PC-9 (cell line): ENCODE results near the gene ZNF738. TPM values are rescaled to one million over a fixed set of nuclear protein-coding genes. Genes with fewer than 3 reads are reported as not detected.
"Not testable (repeated sequence)": the region's sequence is repeated elsewhere in the genome, so short reads cannot be mapped to it uniquely, and the experiment has no call there.

Experiments used
- Bru-seq: library from RNA; stranded (reverse); fragments of 400-500 nt; gene quantifications from one replicate; lab custom pipeline; 2021; lab: Mats Ljungman, UMichigan
- BruChase-seq, 2 experiments: library from RNA; stranded (reverse); fragments of 400-500 nt; gene quantifications; one replicate each; lab custom pipeline; 2021; lab: Mats Ljungman, UMichigan
- BruUV-seq: library from RNA; stranded (reverse); fragments of 400-500 nt; replicated peaks from 2 replicates; lab custom pipeline; 2021; lab: Mats Ljungman, UMichigan
- CTCF ChIA-PET: fragments of 300-600 bp; sonication (Branson Sonifier 250); formaldehyde crosslinking; loops from one replicate; lab custom pipeline; 2022; ENCODE audit warnings: antibody characterized with exemption; lab: Charles Lee
- POLR2A ChIA-PET: fragments of 300-600 bp; sonication (Branson Sonifier 250); formaldehyde crosslinking; loops from one replicate; lab custom pipeline; 2022; ENCODE audit warnings: antibody characterized with exemption; ENCODE audit not compliant: unreplicated experiment; lab: Charles Lee
- DNase-seq, 2 experiments: peaks; one replicate each; pipeline versions ENCODE4 v3.0.0 to v3.0.0-alpha.2; 2015 to 2022; ENCODE audit warnings: mixed read lengths in 1 of 2
- H2AFZ ChIP-seq: fragments of 200-600 bp; sonication (generic); 2 replicates; pipeline ENCODE4 v1.8.1; 2017; ENCODE audit warnings: antibody characterized with exemption
- H3F3A ChIP-seq: fragments of 200-600 bp; sonication (generic); 2 replicates; pipeline ENCODE4 v1.8.1; 2017; ENCODE audit warnings: antibody characterized with exemption, mild to moderate bottlenecking, low read depth; ENCODE audit not compliant: insufficient read depth
- H3K27ac ChIP-seq: fragments of 200-600 bp; sonication (generic); 2 replicates; pipeline ENCODE4 v1.6.1; 2016; ENCODE audit warnings: mixed run types
- H3K27me3 ChIP-seq: fragments of 200-600 bp; sonication (generic); 2 replicates; pipeline ENCODE4 v1.6.1; 2016; ENCODE audit warnings: low read depth, mixed run types; ENCODE audit not compliant: insufficient read depth
- H3K36me3 ChIP-seq: fragments of 200-600 bp; sonication (generic); 2 replicates; pipeline ENCODE4 v1.6.1; 2016; ENCODE audit warnings: low read depth, mixed run types
- H3K4me1 ChIP-seq: fragments of 200-600 bp; sonication (generic); replicated peaks from 2 replicates; pipeline ENCODE4 v1.6.1; 2016; ENCODE audit warnings: mixed run types; ENCODE audit not compliant: insufficient read depth
- H3K4me2 ChIP-seq: fragments of 200-600 bp; sonication (generic); 2 replicates; pipeline ENCODE4 v1.6.1; 2017; ENCODE audit warnings: mixed run types
- H3K4me3 ChIP-seq: fragments of 200-600 bp; sonication (generic); 2 replicates; pipeline ENCODE4 v1.6.1; 2016; ENCODE audit warnings: mixed run types
- H3K79me2 ChIP-seq: fragments of 200-600 bp; sonication (generic); 2 replicates; pipeline ENCODE4 v1.6.1; 2017; ENCODE audit warnings: low read depth, mixed run types
- H3K9me2 ChIP-seq: fragments of 200-600 bp; sonication (generic); 2 replicates; pipeline ENCODE4 v1.8.1; 2017; ENCODE audit warnings: mild to moderate bottlenecking; ENCODE audit not compliant: insufficient read depth
- H3K9me3 ChIP-seq: fragments of 200-600 bp; sonication (generic); 2 replicates; pipeline ENCODE4 v1.8.1; 2016; ENCODE audit warnings: low read depth; ENCODE audit not compliant: insufficient read depth
- H4K20me1 ChIP-seq: fragments of 200-600 bp; sonication (generic); 2 replicates; pipeline ENCODE4 v1.8.1; 2017; ENCODE audit not compliant: insufficient read depth
- EZH2 ChIP-seq: fragments of 200-600 bp; sonication (generic); IDR thresholded peaks from 2 replicates; pipeline ENCODE4 v1.8.0; 2017; ENCODE audit warnings: antibody characterized with exemption, low read depth
- intact Hi-C: fragments of 100-400 bp; cut with micrococcal nuclease; formaldehyde crosslinking; loops from one replicate; pipeline ENCODE4 v1.10.0; 2022; ENCODE audit not compliant: unreplicated experiment
- long read RNA-seq: library from polyadenylated mRNA; stranded (forward); transcript quantifications from one replicate; pipeline ENCODE4 v2.0.0, GENCODE V29; 2022
- total RNA-seq: library from RNA; stranded (reverse); gene quantifications from 2 replicates; pipeline ENCODE4 v1.2.3, GENCODE V29; 2021
- TF ChIP-seq, protein P1 (sequence below): fragments of 200-600 bp; sonication (generic); conservative IDR thresholded peaks from 2 replicates; pipeline ENCODE4 v1.6.1; 2017; ENCODE audit warnings: mixed run types, antibody characterized with exemption, mild to moderate bottlenecking, moderate library complexity

ZNF738 gene
- total RNA-seq (11.9 and 14.0 TPM in 2 replicates), Bru-seq, nascent RNA (percentile 81 among the genes with signal in this experiment), BruChase-seq, experiment 1, labeled RNA remaining after a 2-hour chase (percentile 75 among the genes with signal in this experiment), BruChase-seq, experiment 2, labeled RNA remaining after a 6-hour chase (percentile 69 among the genes with signal in this experiment)
- long read RNA-seq, partial matches to known transcripts: 0 of 6 reads
- long read RNA-seq, other reads (novel, unspliced or antisense): 0 of 6 reads

DNA sequence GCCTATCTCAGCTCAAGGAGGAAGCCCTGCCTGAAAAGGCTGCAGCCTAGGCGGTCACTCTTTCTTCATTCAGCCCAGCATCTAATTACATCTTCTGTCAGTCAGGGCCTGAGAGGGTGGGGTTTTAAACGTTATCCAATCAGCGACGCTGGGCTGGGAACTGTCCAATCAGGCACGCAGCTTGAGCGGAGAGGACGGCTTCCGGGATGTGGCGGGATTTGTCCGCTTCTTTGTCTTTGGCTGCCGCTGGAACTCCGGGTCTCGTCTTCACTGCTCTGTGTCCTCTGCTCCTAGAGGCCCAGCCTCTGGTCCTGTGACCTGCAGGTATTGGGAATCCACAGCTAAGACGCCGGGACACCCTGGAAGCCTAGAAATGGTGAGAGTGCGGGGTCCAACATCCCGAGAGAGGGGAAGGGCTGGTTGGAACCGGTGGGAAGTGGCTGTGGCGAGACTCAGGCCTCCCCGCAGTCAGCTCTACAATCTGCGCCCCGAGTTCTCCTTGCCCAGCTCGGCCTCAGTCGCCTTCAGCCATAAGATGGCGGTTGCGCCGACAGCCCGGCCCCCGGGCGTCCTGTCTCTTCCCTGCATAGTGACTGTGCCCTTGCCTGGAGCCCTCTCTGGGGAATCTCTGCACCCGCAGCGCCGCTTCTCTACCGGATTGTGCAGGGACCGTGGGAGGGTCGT, at the start of gene ZNF738:
ZNF738 (plus strand) TSS at position 233 of the 684 bp plus-strand sequence; CDS start at position 374, 141 bp downstream.
- peak within 1 kb of the TSS; percentile 78 for H3K4me2 ChIP-seq
- peak within 1 kb of the TSS; percentile 89 for H3K4me3 ChIP-seq
- peaks cover 18% of the 10 kb centered on the region for H3K79me2 ChIP-seq
- ChIA-PET POLR2A (interaction anchor here (0.6 to 0.7 kb wide), 4 partner anchors 30 to 1581 kb away, joined by 3 to 5 read pairs (median 4); partner anchors contain the start of gene ZNF253), CTCF (no interaction called here)
- peak within 1 kb of the TSS; percentile 39; the same call in 1 of the 2 replicates for H3K27ac ChIP-seq
- intact Hi-C loops: loop anchor here (2.0 kb wide), 2 partner anchors 30 to 38 kb away; partner anchors contain the start of genes ZNF493 and ZNF708
- BruUV-seq: no TSS peak
- H4K20me1 ChIP-seq: no peaks in the 10 kb centered on the region
- H3K36me3 ChIP-seq: peaks cover 21% of the 10 kb centered on the region
- DNase-seq: peak; percentile 88 to 94
- H3K9me2 ChIP-seq: no peaks in the 10 kb centered on the region
- peaks cover 9% of the 10 kb centered on the region; the same call in 1 of the 2 replicates for H3K4me1 ChIP-seq
- H2AFZ ChIP-seq: peak within 1 kb of the TSS; percentile 88
- H3F3A ChIP-seq: peaks cover 10% of the 10 kb centered on the region
- TF ChIP-seq, protein P1, sequence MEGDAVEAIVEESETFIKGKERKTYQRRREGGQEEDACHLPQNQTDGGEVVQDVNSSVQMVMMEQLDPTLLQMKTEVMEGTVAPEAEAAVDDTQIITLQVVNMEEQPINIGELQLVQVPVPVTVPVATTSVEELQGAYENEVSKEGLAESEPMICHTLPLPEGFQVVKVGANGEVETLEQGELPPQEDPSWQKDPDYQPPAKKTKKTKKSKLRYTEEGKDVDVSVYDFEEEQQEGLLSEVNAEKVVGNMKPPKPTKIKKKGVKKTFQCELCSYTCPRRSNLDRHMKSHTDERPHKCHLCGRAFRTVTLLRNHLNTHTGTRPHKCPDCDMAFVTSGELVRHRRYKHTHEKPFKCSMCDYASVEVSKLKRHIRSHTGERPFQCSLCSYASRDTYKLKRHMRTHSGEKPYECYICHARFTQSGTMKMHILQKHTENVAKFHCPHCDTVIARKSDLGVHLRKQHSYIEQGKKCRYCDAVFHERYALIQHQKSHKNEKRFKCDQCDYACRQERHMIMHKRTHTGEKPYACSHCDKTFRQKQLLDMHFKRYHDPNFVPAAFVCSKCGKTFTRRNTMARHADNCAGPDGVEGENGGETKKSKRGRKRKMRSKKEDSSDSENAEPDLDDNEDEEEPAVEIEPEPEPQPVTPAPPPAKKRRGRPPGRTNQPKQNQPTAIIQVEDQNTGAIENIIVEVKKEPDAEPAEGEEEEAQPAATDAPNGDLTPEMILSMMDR: no peak
- no peak for TF ChIP-seq EZH2
- no peaks in the 10 kb centered on the region for H3K27me3 ChIP-seq
- peaks cover 22% of the 10 kb centered on the region for H3K9me3 ChIP-seq

DNA sequence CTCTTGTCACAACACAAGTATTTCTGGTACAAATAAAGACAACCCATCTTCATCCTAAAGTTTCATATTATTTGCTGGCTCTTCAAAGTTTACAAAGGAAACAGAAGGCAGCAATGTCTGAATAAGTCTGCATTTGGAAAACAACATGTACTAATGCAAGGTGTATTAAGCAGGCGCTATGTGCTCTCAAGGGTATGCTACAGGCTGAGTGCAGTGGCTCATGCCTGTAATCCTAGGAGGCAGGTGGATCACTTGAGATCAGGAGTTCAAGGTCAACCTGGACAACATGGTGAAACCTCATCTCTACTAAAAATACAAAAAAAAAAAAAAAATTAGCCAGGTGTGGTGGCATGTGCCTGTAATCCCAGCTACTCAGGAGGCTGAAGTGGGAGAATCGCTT, 46.0 kb upstream of the ZNF738 start:
- H3K27ac ChIP-seq, H3K9me3 ChIP-seq, POLR2A ChIA-PET, CTCF ChIA-PET, BruUV-seq, intact Hi-C loops, H3F3A ChIP-seq, H3K4me1 ChIP-seq, H3K79me2 ChIP-seq, H2AFZ ChIP-seq, H3K9me2 ChIP-seq, H3K27me3 ChIP-seq, H3K4me2 ChIP-seq, H4K20me1 ChIP-seq, H3K4me3 ChIP-seq, DNase-seq: not testable (repeated sequence)
- H3K36me3 ChIP-seq: peaks cover 14% of the 10 kb centered on the region; the same call in 1 of the 2 replicates

DNA sequence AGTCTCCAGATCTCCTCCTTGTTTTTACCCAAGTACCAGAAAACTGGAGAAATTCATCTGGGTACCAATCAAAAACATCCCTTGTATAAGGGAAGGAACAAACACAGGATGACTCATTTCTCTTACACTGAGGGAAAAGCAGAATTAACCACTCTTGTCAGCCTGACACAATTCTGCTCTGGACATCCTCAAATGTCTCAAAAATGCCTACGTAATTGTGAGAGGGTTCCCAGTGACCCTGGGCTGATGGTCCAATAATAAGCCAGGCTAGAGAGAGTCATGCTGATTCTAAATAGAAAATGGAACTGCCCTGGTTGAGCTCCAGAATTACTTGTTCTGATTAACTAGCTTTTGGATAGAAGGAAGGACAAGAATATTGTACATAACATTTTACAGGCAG, 44.1 kb upstream of the ZNF738 start:
- H3K27ac ChIP-seq: no peak overlapping the region
- H3F3A ChIP-seq: no peaks in the 10 kb centered on the region
- no peaks in the 10 kb centered on the region for H4K20me1 ChIP-seq
- H3K4me1 ChIP-seq: no peaks in the 10 kb centered on the region
- no peaks in the 10 kb centered on the region for H3K79me2 ChIP-seq
- H3K4me2 ChIP-seq: no peak overlapping the region
- H3K4me3 ChIP-seq: no peak overlapping the region
- H3K9me3 ChIP-seq: no peaks in the 10 kb centered on the region
- no peaks in the 10 kb centered on the region for H3K27me3 ChIP-seq
- no peak for DNase-seq
- no TSS peak for BruUV-seq
- TF ChIP-seq EZH2: no peak
- TF ChIP-seq, protein P1: no peak
- ChIA-PET CTCF (no interaction called here), POLR2A (no interaction called here)
- intact Hi-C loops: no loop called here
- no peak overlapping the region for H2AFZ ChIP-seq
- H3K9me2 ChIP-seq: no peaks in the 10 kb centered on the region
- peaks cover 9% of the 10 kb centered on the region; the same call in 1 of the 2 replicates for H3K36me3 ChIP-seq
